AG04449 (cell line): ENCODE results near the gene NPR1.

Experiments
- CTCF ChIA-PET: fragments of 350-600 bp; formaldehyde crosslinking; extraction: SDS; loops from one replicate; lab custom pipeline; 2021; ENCODE audit warnings: antibody characterized with exemption; lab: Yijun Ruan, JAX
- POLR2A ChIA-PET: fragments of 400-600, 350-600 bp; formaldehyde crosslinking; extraction: SDS; loops from one replicate; lab custom pipeline; 2020; ENCODE audit warnings: antibody characterized with exemption, inconsistent platforms; lab: Yijun Ruan, JAX
- DNase-seq: peaks from one replicate; pipeline ENCODE4 v3.0.0-alpha.2; 2010; ENCODE audit warnings: low read depth, low spot score
- H3K4me3 ChIP-seq: 2 replicates; pipeline ENCODE4 v1.5.1; 2011; ENCODE audit warnings: low read depth, mild to moderate bottlenecking, control low read depth, low read length
- TF ChIP-seq, protein P1 (sequence below): IDR thresholded peaks from one replicate; pipeline ENCODE4 v1.5.1; 2011; ENCODE audit warnings: mild to moderate bottlenecking, moderate library complexity, low read length, control low read depth, inconsistent platforms; ENCODE audit not compliant: insufficient read depth; ENCODE audit errors: missing control alignments

The NPR1 gene

DNA sequence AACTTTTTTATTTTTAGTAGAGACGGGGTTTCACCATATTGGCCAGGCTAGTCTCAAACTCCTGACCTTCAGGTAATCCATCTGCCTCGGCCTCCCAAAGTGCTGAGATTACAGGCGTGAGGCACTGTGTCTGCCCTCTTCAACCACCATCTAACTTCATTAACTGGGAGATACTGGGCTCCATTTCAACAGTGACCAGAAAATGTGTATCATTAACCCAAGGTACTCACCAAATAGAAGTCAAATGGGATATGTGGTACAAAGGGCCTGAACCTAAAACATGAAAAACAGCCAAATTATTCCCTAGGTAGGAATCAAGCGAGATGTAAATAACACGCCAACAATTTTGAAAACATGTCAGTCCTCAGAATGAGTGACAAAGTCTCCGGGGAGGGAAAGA is 8.9 kb upstream of the NPR1 start:
- TF ChIP-seq, protein P1, sequence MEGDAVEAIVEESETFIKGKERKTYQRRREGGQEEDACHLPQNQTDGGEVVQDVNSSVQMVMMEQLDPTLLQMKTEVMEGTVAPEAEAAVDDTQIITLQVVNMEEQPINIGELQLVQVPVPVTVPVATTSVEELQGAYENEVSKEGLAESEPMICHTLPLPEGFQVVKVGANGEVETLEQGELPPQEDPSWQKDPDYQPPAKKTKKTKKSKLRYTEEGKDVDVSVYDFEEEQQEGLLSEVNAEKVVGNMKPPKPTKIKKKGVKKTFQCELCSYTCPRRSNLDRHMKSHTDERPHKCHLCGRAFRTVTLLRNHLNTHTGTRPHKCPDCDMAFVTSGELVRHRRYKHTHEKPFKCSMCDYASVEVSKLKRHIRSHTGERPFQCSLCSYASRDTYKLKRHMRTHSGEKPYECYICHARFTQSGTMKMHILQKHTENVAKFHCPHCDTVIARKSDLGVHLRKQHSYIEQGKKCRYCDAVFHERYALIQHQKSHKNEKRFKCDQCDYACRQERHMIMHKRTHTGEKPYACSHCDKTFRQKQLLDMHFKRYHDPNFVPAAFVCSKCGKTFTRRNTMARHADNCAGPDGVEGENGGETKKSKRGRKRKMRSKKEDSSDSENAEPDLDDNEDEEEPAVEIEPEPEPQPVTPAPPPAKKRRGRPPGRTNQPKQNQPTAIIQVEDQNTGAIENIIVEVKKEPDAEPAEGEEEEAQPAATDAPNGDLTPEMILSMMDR = no peak
- CTCF ChIA-PET = interaction anchor here (0.8 to 2.5 kb wide), 4 partner anchors 8 to 159 kb away, joined by 3 to 8 read pairs (median 6); partner anchors contain the start of genes NPR1 and SNAPIN
- no peak for DNase-seq
- peak overlapping the region; percentile 89 for H3K4me3 ChIP-seq
- POLR2A ChIA-PET = no interaction called here

DNA sequence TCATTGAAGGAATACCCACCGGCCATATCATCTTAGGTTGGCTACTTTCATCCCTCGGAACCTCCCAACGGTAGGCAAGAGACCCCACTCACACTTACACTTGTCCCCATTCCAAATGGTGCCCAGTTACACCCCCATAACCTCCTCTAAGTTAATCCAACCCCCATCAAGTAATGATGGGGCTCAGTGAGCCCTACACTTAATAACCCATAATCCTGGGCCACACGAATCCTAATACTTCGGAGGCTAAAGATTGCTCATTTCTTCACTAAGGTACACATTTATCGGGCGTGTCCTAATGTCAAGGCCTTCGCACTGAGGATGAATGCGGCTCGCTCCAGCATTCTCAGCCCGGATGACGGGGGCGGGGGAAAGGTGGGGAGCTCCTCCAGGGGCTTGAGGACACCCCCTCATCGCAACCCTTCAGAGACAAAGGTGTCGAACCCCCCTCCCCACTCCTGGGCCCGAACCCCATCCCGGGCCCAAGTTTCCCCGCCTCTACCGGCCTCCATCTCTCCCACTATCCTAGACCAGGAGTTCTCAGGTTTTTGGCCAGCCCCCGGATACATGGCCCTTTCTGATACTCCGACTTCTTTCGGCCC is 8.1 kb upstream of the NPR1 start:
- CTCF ChIA-PET = interaction anchor here (0.9 to 2.6 kb wide), 4 partner anchors 98 to 316 kb away, joined by 3 to 14 read pairs (median 8); partner anchors contain the start of gene RAB13
- POLR2A ChIA-PET = no interaction called here
- no peak for DNase-seq

DNA sequence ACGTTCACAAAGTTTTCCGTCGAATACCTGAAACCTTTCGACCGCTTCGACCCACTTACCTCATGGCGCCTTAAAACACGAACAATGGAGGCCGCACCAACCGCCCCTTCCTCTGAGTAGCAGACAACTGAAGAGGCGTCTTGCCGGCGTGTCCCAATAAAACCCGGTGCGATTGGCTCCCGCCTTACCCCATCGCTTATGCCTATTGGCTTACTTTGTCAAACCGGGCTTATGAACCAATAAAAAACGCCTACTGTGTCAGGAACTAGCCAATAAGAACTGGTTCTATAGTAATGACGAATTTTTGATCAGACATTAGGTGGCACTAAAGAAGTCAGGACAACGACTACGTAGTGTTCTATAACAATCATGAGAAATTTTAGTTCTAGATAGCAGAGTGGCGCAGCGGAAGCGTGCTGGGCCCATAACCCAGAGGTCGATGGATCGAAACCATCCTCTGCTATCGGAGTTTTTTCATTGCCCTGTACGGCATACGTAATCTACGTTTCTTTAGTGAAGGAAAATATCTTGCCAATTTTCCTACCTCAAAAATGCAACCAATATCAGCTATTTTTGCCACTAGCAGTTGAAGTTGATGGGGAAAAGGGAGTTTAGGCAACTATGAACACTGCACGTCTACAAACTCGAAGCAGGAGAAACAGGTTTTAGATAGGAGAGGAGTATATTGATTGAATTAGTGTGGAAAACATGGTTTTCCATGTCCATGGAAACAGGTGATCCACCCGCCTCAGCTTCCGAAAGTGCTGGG is 7.4 kb upstream of the NPR1 start, which contains the start of gene ILF2:
Gene ILF2, minus strand, starts transcription at position 135 of the 769 bp plus-strand sequence. Its CDS starts 71 bp downstream, at position 64.
- peak; percentile 100 for DNase-seq
- H3K4me3 ChIP-seq = peak within 1 kb of the TSS; percentile 89
- CTCF ChIA-PET = interaction anchor here (0.8 to 8.9 kb wide), 9 partner anchors 27 to 315 kb away, joined by 3 to 118 read pairs (median 5); partner anchors contain the start of gene RAB13
- POLR2A ChIA-PET = interaction anchor here (1.0 to 1.4 kb wide), 2 partner anchors 44 to 319 kb away, joined by 3 to 4 read pairs; partner anchors contain the start of gene S100A13
- TF ChIP-seq, protein P1 = peak; percentile 3

More for the DNA sequence above, 8.1 kb upstream of the NPR1 start:
- peak overlapping the region; percentile 89 for H3K4me3 ChIP-seq
- TF ChIP-seq, protein P1 = no peak

DNA sequence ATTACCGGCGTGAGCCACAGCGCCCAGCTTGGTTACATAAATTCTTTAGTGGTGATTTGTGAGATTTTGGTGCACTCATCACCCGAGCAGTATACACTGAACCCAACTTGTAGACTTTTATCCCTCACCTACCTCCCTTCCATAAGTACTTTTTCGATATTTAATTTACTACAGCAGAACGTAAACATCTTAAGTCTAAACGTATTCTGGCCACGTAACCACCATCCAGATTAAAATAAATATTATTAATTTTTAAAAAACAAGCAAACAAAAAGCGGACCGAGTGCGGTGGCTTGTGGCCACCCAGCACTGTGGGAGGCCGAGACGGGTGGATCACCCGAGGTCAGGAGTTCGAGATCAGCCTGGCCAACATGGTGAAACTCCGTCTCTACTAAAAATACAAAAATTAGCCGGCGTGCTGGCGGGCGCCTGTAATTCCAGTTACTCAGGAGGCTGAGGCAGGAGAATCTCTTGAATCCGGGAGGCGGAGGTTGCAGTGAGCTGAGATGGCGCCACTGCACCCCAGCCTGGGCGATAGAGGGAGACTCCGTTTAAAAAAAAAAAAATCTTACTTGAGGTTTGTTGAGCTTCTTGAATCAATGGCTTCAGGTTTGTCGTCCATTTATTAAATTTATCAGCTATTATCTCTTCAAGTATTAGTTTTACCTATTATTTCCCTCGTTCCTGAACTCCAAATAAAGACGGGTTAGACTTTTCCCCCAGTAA is 6.7 kb upstream of the NPR1 start:
- ChIA-PET CTCF (interaction anchor here (0.6 to 8.9 kb wide), 15 partner anchors 13 to 315 kb away, joined by 3 to 118 read pairs (median 3); partner anchors contain the start of gene RAB13), POLR2A (interaction anchor here (1.0 to 1.4 kb wide), 2 partner anchors 44 to 318 kb away, joined by 3 to 4 read pairs; partner anchors contain the start of gene S100A13)
- DNase-seq = peak; percentile 12
- H3K4me3 ChIP-seq = peak overlapping the region; percentile 56

DNA sequence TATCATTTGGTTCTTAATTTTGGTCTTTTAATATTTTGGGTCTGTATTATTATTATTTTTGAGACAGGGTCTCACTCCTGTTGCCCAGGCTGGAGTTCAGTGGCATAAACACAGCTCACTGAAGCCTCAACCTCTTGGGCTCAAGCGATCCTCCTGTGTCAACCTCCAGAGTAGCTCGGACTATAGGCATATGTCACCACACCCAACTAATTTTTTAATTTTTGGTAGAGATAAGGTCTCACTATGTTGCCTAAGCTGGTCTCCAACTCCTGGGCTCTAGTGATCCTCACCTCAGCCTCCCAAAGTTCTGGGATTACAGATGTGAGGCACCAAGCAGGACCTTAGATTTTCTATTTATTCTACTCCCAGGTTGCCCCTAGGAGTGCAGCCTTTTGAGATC is 5.0 kb upstream of the NPR1 start:
- DNase-seq = no peak

More for the DNA sequence above, 5.0 kb upstream of the NPR1 start:
- TF ChIP-seq, protein P1 = no peak
- H3K4me3 ChIP-seq = no peak overlapping the region
- CTCF ChIA-PET = interaction anchor here (1.1 to 8.9 kb wide), 3 partner anchors 22 to 314 kb away, joined by 3 to 118 read pairs (median 71); partner anchors contain the start of gene RAB13
- POLR2A ChIA-PET = no interaction called here
